WERI-Rb-1 (cell line): ENCODE results near the gene AFF4.

Experiments used
- DNase-seq: peaks from one replicate; pipeline ENCODE4 v3.0.0-alpha.2; 2020
- H3K27ac ChIP-seq: fragments of 250-450 bp; sonication (Bioruptor Pico); 2 replicates; pipeline ENCODE4 v1.5.1; 2020; ENCODE audit warnings: mild to moderate bottlenecking, moderate library complexity
- H3K27me3 ChIP-seq: fragments of 250-450 bp; sonication (Bioruptor Pico); 2 replicates; pipeline ENCODE4 v1.5.1; 2021; ENCODE audit warnings: mild to moderate bottlenecking, low read depth, moderate library complexity; ENCODE audit not compliant: insufficient read depth, severe bottlenecking
- H3K36me3 ChIP-seq: fragments of 250-450 bp; sonication (Bioruptor Pico); 2 replicates; pipeline ENCODE4 v1.5.1; 2020; ENCODE audit warnings: mild to moderate bottlenecking, moderate library complexity
- H3K4me3 ChIP-seq: 2 replicates; pipeline ENCODE4 v1.5.1; 2011; ENCODE audit warnings: low read depth, mild to moderate bottlenecking, control low read depth, low read length
- H3K9me3 ChIP-seq: fragments of 250-450 bp; sonication (Bioruptor Pico); 2 replicates; pipeline ENCODE4 v1.5.1; 2021; ENCODE audit warnings: mild to moderate bottlenecking, moderate library complexity; ENCODE audit not compliant: severe bottlenecking
- CTCF ChIP-seq: IDR thresholded peaks from 2 replicates; pipeline ENCODE4 v1.5.1; 2011; ENCODE audit warnings: low read depth, mild to moderate bottlenecking, control low read depth, inconsistent platforms, low read length

AFF4 gene

GRCh38 chr5:132887283-132887682 is 76.2 kb downstream of the AFF4 start:
- no peaks in the 10 kb centered on the region for H3K27me3 ChIP-seq
- no peak for TF ChIP-seq CTCF
- H3K4me3 ChIP-seq, result no peak overlapping the region
- no peaks in the 10 kb centered on the region for H3K9me3 ChIP-seq
- H3K36me3 ChIP-seq, result peaks cover 78% of the 10 kb centered on the region
- H3K27ac ChIP-seq, result no peak overlapping the region
- DNase-seq, result no peak

GRCh38 chr5:132886064-132886823 is 77.2 kb downstream of the AFF4 start:
- Histone ChIP-seq H3K9me3 (no peaks in the 10 kb centered on the region), H3K36me3 (peaks cover 77% of the 10 kb centered on the region), H3K4me3 (no peak overlapping the region), H3K27me3 (no peaks in the 10 kb centered on the region), H3K27ac (no peak overlapping the region)
- TF ChIP-seq CTCF, result no peak
- DNase-seq, result no peak

- H3K4me3 ChIP-seq, result no peak overlapping the region
- no peak for DNase-seq
- no peaks in the 10 kb centered on the region for H3K27me3 ChIP-seq
- TF ChIP-seq CTCF, result no peak
- H3K36me3 ChIP-seq, result peaks cover 70% of the 10 kb centered on the region
- H3K27ac ChIP-seq, result no peak overlapping the region
- no peaks in the 10 kb centered on the region for H3K9me3 ChIP-seq
Measured at GRCh38 chr5:132884548-132884947, 78.9 kb downstream of the AFF4 start.

GRCh38 chr5:132883261-132883834 is 80.1 kb downstream of the AFF4 start:
- DNase-seq, result peak; percentile 47
- Histone ChIP-seq H3K27ac (no peak overlapping the region), H3K36me3 (peaks cover 67% of the 10 kb centered on the region), H3K9me3 (no peaks in the 10 kb centered on the region), H3K27me3 (no peaks in the 10 kb centered on the region), H3K4me3 (no peak overlapping the region)
- TF ChIP-seq CTCF, result peak; percentile 72

- no peak for TF ChIP-seq CTCF
- Histone ChIP-seq H3K9me3 (no peaks in the 10 kb centered on the region), H3K4me3 (no peak overlapping the region), H3K36me3 (peaks cover 44% of the 10 kb centered on the region), H3K27ac (no peak overlapping the region), H3K27me3 (no peaks in the 10 kb centered on the region)
- no peak for DNase-seq
Measured at GRCh38 chr5:132877938-132878337, 85.5 kb downstream of the AFF4 start.
